Right renal pelvis (tissue), 4 donors: ENCODE measurements around the gene IWS1. TPM values are rescaled to one million over a fixed set of nuclear protein-coding genes. Genes with fewer than 3 reads are reported as not detected.

Source experiments
- polyA plus RNA-seq, 4 donors: library from polyadenylated mRNA; unstranded; fragments of 120-200 nt; gene quantifications; one replicate each; pipeline ENCODE4 v1.2.1, GENCODE V29; 2013; ENCODE audit not compliant: insufficient read length in 4 of 4

The IWS1 gene
- polyA plus RNA-seq, 4 donors = 58.6 to 68.2 (median 64.3) TPM

Other genes with a start within 250 kb of the IWS1 start
- gene ERCC3, start 232.3 kb downstream of the IWS1 start, polyA plus RNA-seq = 10 to 100 TPM; 61.8 to 78.8 (median 69.7) TPM
- gene MAP3K2, start 138.5 kb downstream of the IWS1 start, polyA plus RNA-seq = 10 to 100 TPM; 23.8 to 29.5 (median 26.8) TPM
- gene PROC, start 108.1 kb downstream of the IWS1 start, polyA plus RNA-seq = 1 to 10 TPM; 1.5 to 6.4 (median 3.6) TPM
- gene MYO7B, start 9.2 kb upstream of the IWS1 start, polyA plus RNA-seq = 10 to 100 TPM; 17.7 to 24.7 (median 19.4) TPM
- 1 to 10 TPM in 3 of 4 donors, under 1 TPM in 1; 0.69 to 2.5 (median 1.2) TPM for gene GPR17, start 119.7 kb upstream of the IWS1 start, polyA plus RNA-seq
- 10 to 100 TPM; 17.5 to 23.6 (median 21.2) TPM for gene LIMS2, start 149.0 kb upstream of the IWS1 start, polyA plus RNA-seq
- not detected for gene SFT2D3, start 175.0 kb upstream of the IWS1 start, polyA plus RNA-seq